OCI-LY3 (cell line): ENCODE results near the gene CDK5R2.
A peak's percentile ranks its signal among the peaks of the same experiment; 100 is the strongest.

Experiments
- H2AFZ ChIP-seq: fragments of 200-600, 300-600 bp; shearing (Covaris generic); 2 replicates; pipeline ENCODE4 v1.6.0; 2014; ENCODE audit warnings: antibody characterized with exemption, low read depth, low read length
- H3K27ac ChIP-seq: fragments of 200-600, 300-600 bp; sonication (generic); 2 replicates; pipeline ENCODE4 v1.5.1; 2014; ENCODE audit warnings: mild to moderate bottlenecking, low read length, moderate library complexity, mixed read lengths
- H3K27me3 ChIP-seq: fragments of 200-600, 300-600 bp; sonication (generic); 2 replicates; pipeline ENCODE4 v1.6.1; 2014; ENCODE audit warnings: low read depth, low read length, mixed read lengths
- H3K36me3 ChIP-seq: fragments of 200-600, 300-600 bp; sonication (generic); replicated peaks from 2 replicates; pipeline ENCODE3; 2014; ENCODE audit warnings: low read depth, low read length, mixed read lengths
- H3K4me1 ChIP-seq: fragments of 300-600, 200-600 bp; sonication (generic); 2 replicates; pipeline ENCODE4 v1.6.1; 2014; ENCODE audit warnings: low read length, mixed read lengths
- H3K4me2 ChIP-seq: fragments of 200-600, 300-600 bp; sonication (generic); 2 replicates; pipeline ENCODE4 v1.6.1; 2014; ENCODE audit warnings: low read length, mixed read lengths
- H3K4me3 ChIP-seq: fragments of 300-600, 200-600 bp; sonication (generic); 2 replicates; pipeline ENCODE4 v1.5.1; 2014; ENCODE audit warnings: antibody characterized with exemption, mild to moderate bottlenecking, low read length, moderate library complexity
- H3K79me2 ChIP-seq: fragments of 300-600, 200-600 bp; shearing (Covaris generic); 2 replicates; pipeline ENCODE4 v1.6.1; 2014; ENCODE audit warnings: mild to moderate bottlenecking, low read length, mixed read lengths
- H3K9ac ChIP-seq: fragments of 300-600, 200-600 bp; shearing (Covaris generic); 2 replicates; pipeline ENCODE4 v1.6.0; 2014; ENCODE audit warnings: mild to moderate bottlenecking, low read length, moderate library complexity
- H3K9me3 ChIP-seq: fragments of 200-600, 300-600 bp; shearing (Covaris generic); 2 replicates; pipeline ENCODE4 v1.6.1; 2014; ENCODE audit warnings: low read length, mixed read lengths; ENCODE audit not compliant: insufficient read depth
- H4K20me1 ChIP-seq: fragments of 200-600, 300-600 bp; sonication (generic); 2 replicates; pipeline ENCODE4 v1.6.1; 2016; ENCODE audit warnings: low read length, mixed read lengths; ENCODE audit not compliant: insufficient read depth
- EZH2phosphoT487 ChIP-seq: fragments of 200-600 bp; shearing (Covaris generic); IDR thresholded peaks from 2 replicates; pipeline ENCODE4 v1.6.1; 2018; ENCODE audit warnings: antibody characterized with exemption, mixed run types, low read depth
- TF ChIP-seq, protein P1 (sequence below): fragments of 200-600, 300-600 bp; sonication (generic); IDR thresholded peaks from 2 replicates; pipeline ENCODE4 v1.5.1; 2014; ENCODE audit warnings: antibody characterized with exemption, low read length, low read depth

The CDK5R2 gene

DNA sequence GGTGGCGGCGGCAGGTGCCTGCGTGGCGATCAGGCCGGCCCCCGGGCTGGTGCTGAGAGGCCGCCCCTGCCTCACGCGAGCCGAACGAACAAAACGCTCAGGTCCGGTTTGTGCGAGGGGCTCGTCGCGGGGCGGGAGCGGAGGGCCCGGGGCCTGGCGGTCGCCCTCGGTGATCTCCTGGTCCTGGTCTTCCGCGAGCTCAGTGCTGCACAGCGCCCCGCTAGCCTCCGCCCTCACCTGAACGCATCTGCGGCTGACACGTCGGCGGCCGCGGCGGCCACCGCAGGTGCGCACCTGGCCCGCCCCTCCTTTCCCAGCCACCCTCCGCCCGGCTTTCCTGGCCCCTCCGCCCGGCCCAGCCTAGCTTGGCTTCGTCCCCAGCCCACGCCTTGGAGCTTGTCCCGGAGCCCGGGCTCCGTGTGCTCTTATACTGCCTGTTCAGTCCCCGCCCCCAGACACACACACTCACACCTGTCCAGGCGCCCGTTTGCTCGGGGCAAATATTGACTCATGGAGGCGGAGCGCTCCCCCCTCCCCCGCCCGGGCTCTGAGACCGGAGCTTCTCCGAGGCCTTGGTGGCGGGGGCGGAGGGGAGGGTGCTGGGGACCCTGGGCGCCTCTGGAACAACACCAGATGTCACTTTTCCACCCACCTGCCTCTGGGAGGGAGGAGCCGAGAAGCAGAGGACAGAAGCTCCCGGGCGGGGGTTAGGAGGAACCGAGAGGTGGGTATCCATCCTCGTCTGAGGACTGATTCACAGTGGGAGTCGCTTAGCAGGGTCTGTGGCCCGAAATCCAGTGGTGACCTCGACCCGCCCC is 42.3 kb downstream of the CDK5R2 start:
- Histone ChIP-seq H3K4me2 (no peak overlapping the region), H3K27me3 (no peaks in the 10 kb centered on the region; the same call in 1 of the 2 replicates), H3K27ac (no peak overlapping the region), H3K4me3 (no peak overlapping the region), H4K20me1 (no peaks in the 10 kb centered on the region), H2AFZ (no peak overlapping the region), H3K9me3 (no peaks in the 10 kb centered on the region), H3K9ac (no peak overlapping the region), H3K36me3 (no peaks in the 10 kb centered on the region), H3K79me2 (no peaks in the 10 kb centered on the region), H3K4me1 (peaks cover 10% of the 10 kb centered on the region)
- TF ChIP-seq, protein P1, sequence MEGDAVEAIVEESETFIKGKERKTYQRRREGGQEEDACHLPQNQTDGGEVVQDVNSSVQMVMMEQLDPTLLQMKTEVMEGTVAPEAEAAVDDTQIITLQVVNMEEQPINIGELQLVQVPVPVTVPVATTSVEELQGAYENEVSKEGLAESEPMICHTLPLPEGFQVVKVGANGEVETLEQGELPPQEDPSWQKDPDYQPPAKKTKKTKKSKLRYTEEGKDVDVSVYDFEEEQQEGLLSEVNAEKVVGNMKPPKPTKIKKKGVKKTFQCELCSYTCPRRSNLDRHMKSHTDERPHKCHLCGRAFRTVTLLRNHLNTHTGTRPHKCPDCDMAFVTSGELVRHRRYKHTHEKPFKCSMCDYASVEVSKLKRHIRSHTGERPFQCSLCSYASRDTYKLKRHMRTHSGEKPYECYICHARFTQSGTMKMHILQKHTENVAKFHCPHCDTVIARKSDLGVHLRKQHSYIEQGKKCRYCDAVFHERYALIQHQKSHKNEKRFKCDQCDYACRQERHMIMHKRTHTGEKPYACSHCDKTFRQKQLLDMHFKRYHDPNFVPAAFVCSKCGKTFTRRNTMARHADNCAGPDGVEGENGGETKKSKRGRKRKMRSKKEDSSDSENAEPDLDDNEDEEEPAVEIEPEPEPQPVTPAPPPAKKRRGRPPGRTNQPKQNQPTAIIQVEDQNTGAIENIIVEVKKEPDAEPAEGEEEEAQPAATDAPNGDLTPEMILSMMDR, result no peak
- TF ChIP-seq EZH2phosphoT487, result no peak

- no peaks in the 10 kb centered on the region for H3K79me2 ChIP-seq
- no peaks in the 10 kb centered on the region for H3K9me3 ChIP-seq
- H3K4me3 ChIP-seq, result no peak overlapping the region
- no peak overlapping the region for H2AFZ ChIP-seq
- H3K36me3 ChIP-seq, result no peaks in the 10 kb centered on the region
- no peaks in the 10 kb centered on the region for H4K20me1 ChIP-seq
- H3K4me1 ChIP-seq, result peaks cover 10% of the 10 kb centered on the region
- no peaks in the 10 kb centered on the region for H3K27me3 ChIP-seq
- TF ChIP-seq EZH2phosphoT487, result no peak
- TF ChIP-seq, protein P1, result no peak
- no peak overlapping the region for H3K27ac ChIP-seq
- no peak overlapping the region for H3K4me2 ChIP-seq
- no peak overlapping the region for H3K9ac ChIP-seq
Measured at GRCh38 chr2:219002395-219003266, 43.2 kb downstream of the CDK5R2 start.

DNA sequence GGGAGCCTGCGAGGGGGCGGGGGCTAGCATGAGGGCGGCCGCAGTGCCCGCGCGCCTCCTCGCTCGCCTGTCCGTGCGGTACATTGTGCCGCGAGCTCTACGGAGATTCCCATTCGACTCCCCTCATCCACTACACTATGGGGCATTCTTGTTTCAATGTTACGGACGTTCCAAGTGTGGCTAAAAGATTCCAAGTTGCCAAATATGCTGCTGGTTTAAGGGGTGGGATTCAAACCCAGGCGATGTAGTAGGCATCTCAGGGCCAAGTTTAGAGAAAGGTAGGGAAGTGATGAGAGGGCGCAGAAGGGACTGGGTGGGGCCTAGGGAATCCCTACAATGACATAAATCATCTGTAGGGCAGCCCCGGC is 43.8 kb downstream of the CDK5R2 start:
- Histone ChIP-seq H2AFZ (no peak overlapping the region), H4K20me1 (no peaks in the 10 kb centered on the region), H3K4me2 (no peak overlapping the region)

More for the DNA sequence above, 43.8 kb downstream of the CDK5R2 start:
- Histone ChIP-seq H3K79me2 (no peaks in the 10 kb centered on the region), H3K27me3 (no peaks in the 10 kb centered on the region), H3K9ac (no peak overlapping the region), H3K4me1 (peaks cover 15% of the 10 kb centered on the region), H3K4me3 (no peak overlapping the region), H3K27ac (no peak overlapping the region), H3K36me3 (no peaks in the 10 kb centered on the region), H3K9me3 (no peaks in the 10 kb centered on the region)
- TF ChIP-seq, protein P1, result peak; percentile 15
- no peak for TF ChIP-seq EZH2phosphoT487
